Heart right ventricle (tissue), 16 donors: Measurements from ENCODE around the gene TOX2. TPM values are rescaled to one million over a fixed set of nuclear protein-coding genes. Genes with fewer than 3 reads are reported as not detected.

ENCODE experiments used
- ATAC-seq, 8 donors: fragments of 200-7000 bp; cut with Tn5 transposase; one replicate each; pipeline ENCODE4 v1.9.1; 2020; ENCODE audit warnings: mild to moderate bottlenecking in 8 of 8, moderate library complexity in 8 of 8, moderate number of reproducible peaks in 1 of 8
- DNase-seq, 2 donors: peaks; one replicate each; pipeline ENCODE4 v3.0.0-alpha.2; 2020
- H3K27ac ChIP-seq, 10 donors: fragments of 200-600 bp; sonication (generic) in 2 of 10; one replicate each; pipeline versions ENCODE4 v1.5.0 to v1.8.0; 2020 to 2022; ENCODE audit warnings: mild to moderate bottlenecking in 3 of 10
- H3K27me3 ChIP-seq, 7 donors: fragments of 200-600 bp; one replicate each; pipeline ENCODE4 v1.8.0; 2021 to 2022; ENCODE audit warnings: mild to moderate bottlenecking in 2 of 7
- H3K36me3 ChIP-seq, 9 donors: fragments of 200-600 bp; sonication (generic) in 1 of 9; one replicate each; pipeline versions ENCODE4 v1.5.0 to v1.8.0; 2020 to 2022; ENCODE audit warnings: mild to moderate bottlenecking in 2 of 9
- H3K4me1 ChIP-seq, 9 donors: fragments of 200-600 bp; sonication (generic) in 1 of 9; one replicate each; pipeline versions ENCODE4 v1.5.0 to v1.8.0; 2020 to 2022; ENCODE audit warnings: mild to moderate bottlenecking in 4 of 9
- H3K4me3 ChIP-seq, 10 donors: fragments of 200-600 bp; sonication (generic) in 2 of 10; one replicate each; pipeline versions ENCODE4 v1.5.0 to v1.8.0; 2020 to 2022; ENCODE audit warnings: mild to moderate bottlenecking in 7 of 10, moderate library complexity in 2 of 10
- H3K9me3 ChIP-seq, 11 donors: fragments of 200-600 bp in 10 of 11; sonication (generic) in 2 of 11; one replicate each; pipeline versions ENCODE4 v1.5.0 to v1.8.0; 2013 to 2022; ENCODE audit warnings: mild to moderate bottlenecking in 2 of 11, control low read depth in 1 of 11, moderate library complexity in 1 of 11
- WGBS, 2 donors: extraction: QIAGEN DNeasy Blood & Tissue Kit; methylation state at CpG; one replicate each; pipeline ENCODE4 v1.1.7; 2013; ENCODE audit warnings: inconsistent platforms in 1 of 2; 5-methylcytosine and 5-hydroxymethylcytosine counted together
- intact Hi-C, 10 donors: fragments of 100-400 bp; cut with DNase I; formaldehyde crosslinking; loops; one replicate each; pipeline versions ENCODE4 v1.11.1 to v1.14.2; 2022
- polyA plus RNA-seq, 2 donors: library from polyadenylated mRNA; stranded (reverse); fragments of 200-250 nt; gene quantifications; one replicate each; pipeline ENCODE4 v1.2.3, GENCODE V29; 2013
- total RNA-seq, 10 donors: library from RNA; stranded (reverse); fragmentation: NEBNext Ultra II Directional in 3 of 10; extraction: Animal tissue kit (Norgen Biotek cat#: 25700) in 3 of 10; gene quantifications; one replicate each; pipeline versions ENCODE4 v1.2.1 to v1.2.4, GENCODE V29; 2021 to 2023
- TF ChIP-seq, protein P1 (sequence below), 9 donors: fragments of 200-600 bp; sonication (generic) in 2 of 9; IDR thresholded peaks; one replicate each; pipeline versions ENCODE4 v1.5.0 to v1.8.0; 2021 to 2022; ENCODE audit warnings: antibody characterized with exemption in 9 of 9, mild to moderate bottlenecking in 5 of 9, moderate library complexity in 1 of 9
- donor health status: Arrhythmogenic right ventricular cardiomyopathy.
- donor health status: ischemic (EF 13 %, LVEDD 7.1; RV severe dilation, severe dysfunction).
- donor health status: healthy with polysubstance abuse.
- donor health status: DM: no; HTN: yes; CAD: no.
- donor health status: DM: no; HTN: no; CAD: no.
- donor health status: ischemic (EF 25% LVEDD 6.9; RV normal size, moderate dysfunction).
- donor health status: ischemic (EF 25% LVEDD 5.7; RV mildly dilated, moderate dysfunction).
- donor health status: healthy.
- donor health status: DM: yes; HTN: yes; CAD: no.
- donor health status: Ischemic cardiomyopathy.
- donor health status: ischemic (EF 35%, LVEDD 5.7; RV mildly dilated, moderate dysfunction).
- donor health status: nonischemic (EF 11% LVEDD 7.7; RV severe dilation, severe dysfunction).
- donor health status: DM: yes; HTN: yes; CAD: no.
- donor health status: PGD.
- donor health status: ischemic (EF 29% LVEDD 5.4; RV normal size, mild dysfunction).
- donor health status: nonischemic (EF 23%, LVEDD 6.1; RV moderate dilation, normal function).

The TOX2 gene
- total and polyA plus RNA-seq, 12 donors = 0.25 to 2.0 (median 1.1) TPM

GRCh38 chr20:44067650-44068081 is 153.0 kb downstream of the TOX2 start:
- Histone ChIP-seq H3K27ac (no peak overlapping the region), H3K9me3 (no peaks in the 10 kb centered on the region), H3K4me1 (peaks cover 0 to 33% (median 0%) of the 10 kb centered on the region in 9 donors), H3K36me3 (no peaks in the 10 kb centered on the region), H3K27me3 (peaks cover 0 to 6% (median 0%) of the 10 kb centered on the region in 7 donors), H3K4me3 (no peak overlapping the region)
- 83 to 87% methylated on average over 15 of the region's 15 CpGs for WGBS, 2 donors
- ATAC-seq (peak in 1 of 8 donors; percentile 31), DNase-seq (no peak)
- TF ChIP-seq, protein P1, sequence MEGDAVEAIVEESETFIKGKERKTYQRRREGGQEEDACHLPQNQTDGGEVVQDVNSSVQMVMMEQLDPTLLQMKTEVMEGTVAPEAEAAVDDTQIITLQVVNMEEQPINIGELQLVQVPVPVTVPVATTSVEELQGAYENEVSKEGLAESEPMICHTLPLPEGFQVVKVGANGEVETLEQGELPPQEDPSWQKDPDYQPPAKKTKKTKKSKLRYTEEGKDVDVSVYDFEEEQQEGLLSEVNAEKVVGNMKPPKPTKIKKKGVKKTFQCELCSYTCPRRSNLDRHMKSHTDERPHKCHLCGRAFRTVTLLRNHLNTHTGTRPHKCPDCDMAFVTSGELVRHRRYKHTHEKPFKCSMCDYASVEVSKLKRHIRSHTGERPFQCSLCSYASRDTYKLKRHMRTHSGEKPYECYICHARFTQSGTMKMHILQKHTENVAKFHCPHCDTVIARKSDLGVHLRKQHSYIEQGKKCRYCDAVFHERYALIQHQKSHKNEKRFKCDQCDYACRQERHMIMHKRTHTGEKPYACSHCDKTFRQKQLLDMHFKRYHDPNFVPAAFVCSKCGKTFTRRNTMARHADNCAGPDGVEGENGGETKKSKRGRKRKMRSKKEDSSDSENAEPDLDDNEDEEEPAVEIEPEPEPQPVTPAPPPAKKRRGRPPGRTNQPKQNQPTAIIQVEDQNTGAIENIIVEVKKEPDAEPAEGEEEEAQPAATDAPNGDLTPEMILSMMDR (IDR thresholded peaks at IDR 0.05) = no peak
- intact Hi-C loops = no loop called here

- TF ChIP-seq, protein P1 (IDR thresholded peaks at IDR 0.05) = no peak
- intact Hi-C loops = no loop called here
- no peaks in the 10 kb centered on the region for H3K9me3 ChIP-seq
- whole genome bisulfite sequencing, 2 donors = 81 to 84% methylated on average over 30 of the region's 30 CpGs
- DNase-seq = no peak
- no peak for ATAC-seq
- peaks cover 0 to 39% (median 0%) of the 10 kb centered on the region in 9 donors for H3K4me1 ChIP-seq
- no peaks in the 10 kb centered on the region for H3K36me3 ChIP-seq
- H3K27me3 ChIP-seq = peaks cover 0 to 6% (median 0%) of the 10 kb centered on the region in 7 donors
- H3K4me3 ChIP-seq = peak overlapping the region in 1 of 10 donors; percentile 27
- H3K27ac ChIP-seq = peak overlapping the region in 2 of 10 donors; percentile 40 to 86
Measured at GRCh38 chr20:44068316-44069201, 153.9 kb downstream of the TOX2 start.

- ATAC-seq (no peak), DNase-seq (no peak)
- Histone ChIP-seq H3K36me3 (no peaks in the 10 kb centered on the region), H3K9me3 (no peaks in the 10 kb centered on the region), H3K27ac (peak overlapping the region in 2 of 10 donors; percentile 40 to 86), H3K4me1 (peaks cover 0 to 48% (median 3%) of the 10 kb centered on the region in 9 donors), H3K4me3 (peak overlapping the region in 1 of 10 donors; percentile 27), H3K27me3 (peaks cover 0 to 6% (median 0%) of the 10 kb centered on the region in 7 donors)
- intact Hi-C loops = loop anchor here in 2 of 10 donors (5.0 to 10.0 kb wide), 3 partner anchors 225 to 615 kb away; partner anchors contain the start of gene SRSF6 (in 1 of the 2)
- TF ChIP-seq, protein P1 (IDR thresholded peaks at IDR 0.05) = no peak
- 73 to 86% methylated on average over 26 of the region's 26 CpGs for WGBS, 2 donors
Measured at GRCh38 chr20:44069203-44070011, 154.8 kb downstream of the TOX2 start.
